Measurements from ENCODE around the gene CFAP251. TPM values are rescaled to one million over a fixed set of nuclear protein-coding genes. Genes with fewer than 3 reads are reported as not detected.

Gene CFAP251
- total and polyA plus RNA-seq, 10 of the 15 experiments (the other 5 are each of a cell fraction or from before 2014, with no cell fraction given) = 0.10 to 0.97 (median 0.64) TPM

DNA sequence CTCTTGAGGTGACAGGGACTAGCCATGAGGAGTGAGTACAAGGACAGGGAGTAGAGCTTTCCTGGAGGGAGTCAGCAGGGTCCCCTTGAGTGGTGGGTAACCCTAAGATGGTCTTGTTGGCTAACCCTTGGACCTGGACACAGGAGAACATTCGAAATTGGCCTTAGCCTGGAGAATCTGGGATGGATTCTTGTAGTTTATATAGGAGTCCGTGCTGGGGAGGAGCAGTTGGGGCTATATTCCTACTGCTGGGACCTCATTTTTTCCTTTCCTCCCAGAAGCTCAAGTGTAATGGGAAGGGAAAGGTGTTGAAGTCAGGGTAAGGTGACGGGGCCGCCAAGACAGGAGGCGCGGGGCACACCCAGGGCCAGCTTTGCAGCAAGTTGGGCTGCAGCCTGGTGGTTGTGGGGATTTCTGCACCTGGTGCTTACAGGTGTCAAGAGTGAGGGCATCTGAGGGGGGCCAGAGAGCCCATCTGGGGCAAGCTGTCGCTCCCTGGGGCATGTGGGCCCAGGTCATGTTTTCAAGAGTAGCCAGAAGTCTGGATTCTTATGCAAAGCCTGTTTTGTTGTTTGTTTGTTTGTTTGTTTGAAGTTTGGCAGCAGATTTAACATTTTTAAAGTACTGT is 108.4 kb downstream of the CFAP251 start:
- FAIRE-seq (no peak), DNase-seq (ENCODE audit: low read depth, low spot score) (no peak), ATAC-seq (no peak)
- intact Hi-C loops (cut with micrococcal nuclease; ENCODE audit: unreplicated experiment) (loop anchor here (5.0 kb wide), 1 partner anchor 35 kb away; no protein-coding TSS in a partner anchor), in situ Hi-C loops (cut with MboI) (no loop called here)
- Histone ChIP-seq H2AFZ (ENCODE audit: control insufficient read depth, low read depth, low read length) (no peak overlapping the region), H3K36me3 (ENCODE audit: control insufficient read depth in 2 of 2, insufficient read depth in 2 of 2, low read length in 1 of 2) (no peaks in the 10 kb centered on the region; a peak in 1 of 4 replicates), H3K4me2 (ENCODE audit: control insufficient read depth, insufficient read depth) (no peak overlapping the region), H4K20me1 (ENCODE audit: control insufficient read depth, insufficient read depth) (no peaks in the 10 kb centered on the region; the same call in 1 of the 2 replicates), H3K27ac (ENCODE audit: control insufficient read depth, insufficient read depth) (no peak overlapping the region), H3K27me3 (replicated peaks in 1 of 2; ENCODE audit: control insufficient read depth in 2 of 2, insufficient read depth in 2 of 2, low read length in 1 of 2) (peaks cover 3 to 8% of the 10 kb centered on the region in 2 experiments; a peak in 2 of 4 replicates), H3K79me2 (ENCODE audit: control insufficient read depth, insufficient read depth, low read length) (no peaks in the 10 kb centered on the region), H3K9me3 (replicated peaks; ENCODE audit: control insufficient read depth, insufficient read depth, low read length) (no peaks in the 10 kb centered on the region), H3K4me1 (ENCODE audit: control insufficient read depth, insufficient read depth, low read length) (peaks cover 37% of the 10 kb centered on the region), H3K4me3 (no peak overlapping the region), H3K9ac (ENCODE audit: control insufficient read depth, insufficient read depth, low read length) (no peak overlapping the region)
- CTCF ChIA-PET = interaction anchor here (0.9 to 1.9 kb wide), 4 partner anchors 28 to 108 kb away, joined by 3 to 9 read pairs (median 4); partner anchors contain the start of gene CFAP251
- SMC1A ChIA-PET (ENCODE audit: uncharacterized antibody, unreplicated experiment) = interaction anchor here (0.9 to 1.3 kb wide), 3 partner anchors 31 to 108 kb away, joined by 3 to 5 read pairs (median 5); partner anchors contain the start of gene CFAP251
- WGBS (ENCODE audit: insufficient coverage, insufficient replicate concordance, low lambda C conversion rate, missing lambda C conversion rate) = 81% methylated on average over 7 of the region's 7 CpGs
- no peak for TF ChIP-seq HDAC2 (IDR thresholded peaks at IDR 0.05)
- RAD21 ChIA-PET (ENCODE audit: unreplicated experiment) = interaction anchor here (4.2 kb wide), 1 partner anchor 109 kb away, joined by 22 read pairs; the partner anchor contains the start of gene CFAP251
- POLR2A ChIA-PET = interaction anchor here (0.6 to 0.7 kb wide), 2 partner anchors 363 to 696 kb away, joined by 3 read pairs; no protein-coding TSS in a partner anchor
- no TSS peak for BruUV-seq (replicated peaks)

- intact Hi-C loops (cut with micrococcal nuclease; ENCODE audit: unreplicated experiment) = loop anchor here (5.0 kb wide), 1 partner anchor 36 kb away; no protein-coding TSS in a partner anchor
Measured at GRCh38 chr12:122028165-122028904, 109.9 kb downstream of the CFAP251 start.

More at GRCh38 chr12:122028165-122028904, 109.9 kb downstream of the CFAP251 start:
- TF ChIP-seq RELB (IDR thresholded peaks at IDR 0.05; ENCODE audit: low read depth) (no peak), MEF2A (IDR thresholded peaks at IDR 0.05; ENCODE audit: insufficient read depth, low read depth, low read length) (no peak), EZH2 (IDR thresholded peaks at IDR 0.05; ENCODE audit: borderline replicate concordance, control insufficient read depth, low read depth, low read length) (no peak), CEBPB (IDR thresholded peaks at IDR 0.05; ENCODE audit: borderline replicate concordance in 1 of 2, low read depth in 2 of 2, low read length in 2 of 2) (no peak), ZNF274 (IDR thresholded peaks at IDR 0.05; ENCODE audit: insufficient read depth, insufficient read length) (no peak), SIN3A (IDR thresholded peaks at IDR 0.05; ENCODE audit: low read depth, low read length) (no peak), IKZF1 (conservative IDR thresholded peaks at IDR 0.05) (no peak)
- DNase-seq (ENCODE audit: low read depth, low spot score) (no peak), FAIRE-seq (no peak), ATAC-seq (no peak)
- H3K27me3 ChIP-seq (replicated peaks in 1 of 2; ENCODE audit: control insufficient read depth in 2 of 2, insufficient read depth in 2 of 2, low read length in 1 of 2) = peaks cover 3 to 8% of the 10 kb centered on the region in 2 experiments; a peak in 2 of 4 replicates
- WGBS (ENCODE audit: insufficient coverage, insufficient replicate concordance, low lambda C conversion rate, missing lambda C conversion rate) = 62% methylated on average over 12 of the region's 12 CpGs
- BruUV-seq (replicated peaks) = no TSS peak
- peak overlapping the region; percentile 87 for H3K4me2 ChIP-seq (ENCODE audit: control insufficient read depth, insufficient read depth)
- ChIA-PET CTCF (interaction anchor here (0.6 to 1.4 kb wide), 6 partner anchors 26 to 644 kb away, joined by 4 to 7 read pairs (median 5); partner anchors contain the start of gene CFAP251), RAD21 (ENCODE audit: unreplicated experiment) (interaction anchor here (0.6 to 4.2 kb wide), 5 partner anchors 37 to 940 kb away, joined by 3 to 22 read pairs (median 6); partner anchors contain the start of genes CFAP251 and RHOF), SMC1A (ENCODE audit: uncharacterized antibody, unreplicated experiment) (interaction anchor here (0.7 to 1.6 kb wide), 11 partner anchors 24 to 234 kb away, joined by 3 to 6 read pairs (median 4); partner anchors contain the start of gene CFAP251), POLR2A (interaction anchor here (0.7 to 0.8 kb wide), 2 partner anchors 11 to 37 kb away, joined by 3 to 5 read pairs; no protein-coding TSS in a partner anchor)
- no peak overlapping the region; the same call in 1 of the 2 replicates for H3K4me3 ChIP-seq
- H3K36me3 ChIP-seq (ENCODE audit: control insufficient read depth in 2 of 2, insufficient read depth in 2 of 2, low read length in 1 of 2) = no peaks in the 10 kb centered on the region; a peak in 1 of 4 replicates
- no peak overlapping the region for H3K9ac ChIP-seq (ENCODE audit: control insufficient read depth, insufficient read depth, low read length)
- no peaks in the 10 kb centered on the region; the same call in 1 of the 2 replicates for H4K20me1 ChIP-seq (ENCODE audit: control insufficient read depth, insufficient read depth)
- H3K9me3 ChIP-seq (replicated peaks; ENCODE audit: control insufficient read depth, insufficient read depth, low read length) = no peaks in the 10 kb centered on the region
- H3K79me2 ChIP-seq (ENCODE audit: control insufficient read depth, insufficient read depth, low read length) = no peaks in the 10 kb centered on the region
- H3K27ac ChIP-seq (ENCODE audit: control insufficient read depth, insufficient read depth) = no peak overlapping the region
- in situ Hi-C loops (cut with MboI) = no loop called here
- peaks cover 42% of the 10 kb centered on the region for H3K4me1 ChIP-seq (ENCODE audit: control insufficient read depth, insufficient read depth, low read length)
- H2AFZ ChIP-seq (ENCODE audit: control insufficient read depth, low read depth, low read length) = no peak overlapping the region

All from GM12878 (cell line).